GM18519 (cell line): Measurements from ENCODE around the gene UPF1.

Experiments
- ATAC-seq: cut with Tn5 transposase; IDR thresholded peaks from one replicate; pipeline ENCODE4 v1.9.1; 2021; ENCODE audit warnings: mild to moderate bottlenecking, moderate library complexity; ENCODE audit not compliant: unreplicated experiment, low FRiP score

The UPF1 gene

GRCh38 chr19:18831524-18832305, at the start of gene UPF1:
Gene UPF1 (plus strand): TSS chr19:18831959. CDS start chr19:18832210, 251 bp downstream.
- no peak for ATAC-seq

- no peak for ATAC-seq
Observed at GRCh38 chr19:18782559-18783225, 49.1 kb upstream of the UPF1 start.

GRCh38 chr19:18783958-18784785, 47.6 kb upstream of the UPF1 start:
- no peak for ATAC-seq

- ATAC-seq = no peak
Observed at GRCh38 chr19:18784786-18785120, 47.0 kb upstream of the UPF1 start.

- no peak for ATAC-seq
Observed at GRCh38 chr19:18785179-18786124, 46.3 kb upstream of the UPF1 start.

- no peak for ATAC-seq
Observed at GRCh38 chr19:18788529-18789421, 43.0 kb upstream of the UPF1 start.

GRCh38 chr19:18789422-18789869, 42.3 kb upstream of the UPF1 start:
- no peak for ATAC-seq

- no peak for ATAC-seq
Observed at GRCh38 chr19:18789883-18790565, 41.7 kb upstream of the UPF1 start.

GRCh38 chr19:18790566-18791314, 41.0 kb upstream of the UPF1 start, which contains the start of gene COMP:
Gene COMP (minus strand): TSS chr19:18791305. CDS start chr19:18791269, 36 bp downstream.
- no peak for ATAC-seq

- ATAC-seq = no peak
Observed at GRCh38 chr19:18791315-18791678, 40.5 kb upstream of the UPF1 start.

- no peak for ATAC-seq
Observed at GRCh38 chr19:18792661-18793060, 39.1 kb upstream of the UPF1 start.

- no peak for ATAC-seq
Observed at GRCh38 chr19:18793144-18794028, 38.4 kb upstream of the UPF1 start.

GRCh38 chr19:18794029-18794313, 37.8 kb upstream of the UPF1 start:
- ATAC-seq = no peak

- ATAC-seq = no peak
Observed at GRCh38 chr19:18794692-18795091, 37.1 kb upstream of the UPF1 start.

- ATAC-seq = no peak
Observed at GRCh38 chr19:18795540-18795939, 36.2 kb upstream of the UPF1 start.

GRCh38 chr19:18796239-18796638, 35.5 kb upstream of the UPF1 start:
- no peak for ATAC-seq
